DMS 273 (cell line): ENCODE measurements around the gene PPID.
"Not testable (repeated sequence)": the region's sequence is repeated elsewhere in the genome, so short reads cannot be mapped to it uniquely, and the experiment has no call there.

Experiments used
- DNase-seq: peaks from one replicate; lab custom pipeline; 2025; ENCODE audit not compliant: unreplicated experiment; lab: John Stamatoyannopoulos, UW

PPID gene

GRCh38 chr4:158669310-158669709 lies 53.9 kb downstream of the PPID start:
- no peak for DNase-seq

DNA sequence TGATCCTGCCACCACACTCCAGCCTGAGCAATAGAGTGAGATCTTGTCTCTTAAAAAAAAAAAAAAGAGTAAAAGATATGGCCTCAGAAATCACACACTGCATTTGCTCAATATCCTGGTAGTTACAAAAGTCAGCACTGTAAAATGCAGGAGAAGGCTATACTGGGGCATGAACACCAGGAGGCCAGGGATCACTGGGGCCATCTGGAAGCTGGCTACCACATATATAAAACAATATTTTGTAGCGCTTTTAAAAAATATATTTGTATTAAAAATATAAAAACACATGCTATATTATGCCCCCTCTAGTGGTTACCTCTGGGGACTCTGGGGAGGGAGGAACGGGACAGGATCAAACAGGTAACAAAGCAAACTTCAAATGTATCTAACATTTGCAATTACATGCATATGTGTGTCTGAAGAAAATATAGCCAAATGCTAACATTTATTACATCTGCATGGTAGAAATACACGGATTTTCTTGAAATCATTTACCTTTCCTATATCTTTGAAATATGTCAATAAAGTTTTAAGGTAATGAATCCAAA lies 55.5 kb downstream of the PPID start:
- DNase-seq: peak; percentile 58

- no peak for DNase-seq
Measured at GRCh38 chr4:158666892-158667291, 56.3 kb downstream of the PPID start.

DNA sequence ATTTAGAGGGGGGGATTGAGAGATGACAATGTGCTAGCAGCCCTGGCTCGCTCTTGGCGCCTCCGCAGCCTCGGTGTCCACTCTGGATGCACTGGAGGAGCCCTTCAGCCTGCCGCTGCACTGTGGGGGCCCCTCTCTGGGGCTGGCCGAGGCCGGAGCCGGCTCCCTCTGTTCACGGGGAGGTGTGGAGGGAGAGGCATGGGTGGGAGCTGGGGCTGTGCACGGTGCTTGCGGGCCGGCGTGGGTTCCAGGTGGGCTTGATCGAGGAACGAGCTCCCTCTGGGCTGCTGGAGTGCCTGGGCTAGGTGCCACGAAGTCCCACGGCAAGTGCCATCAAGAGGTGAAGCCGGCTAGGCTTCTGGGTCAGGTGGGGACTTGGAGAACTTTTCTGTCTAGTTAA lies 58.4 kb downstream of the PPID start:
- no peak for DNase-seq

GRCh38 chr4:158663707-158664625 lies 59.2 kb downstream of the PPID start:
- not testable (repeated sequence) for DNase-seq

- DNase-seq: not testable (repeated sequence)
Measured at GRCh38 chr4:158663255-158663654, 59.9 kb downstream of the PPID start.
